ENCODE results near the gene ARF5. TPM values are rescaled to one million over a fixed set of nuclear protein-coding genes. Genes with fewer than 3 reads are reported as not detected.
"Not testable (repeated sequence)": the region's sequence is repeated elsewhere in the genome, so short reads cannot be mapped to it uniquely, and the experiment has no call there.

The ARF5 gene
- polyA plus RNA-seq (258 to 322 TPM (median 274 TPM) in 3 replicates), polyA minus RNA-seq (106 to 236 TPM (median 144 TPM) in 3 replicates)
- polyA plus RNA-seq (2011; ENCODE audit: low read depth): 663 TPM
- 182 and 307 TPM in 2 replicates for polyA plus RNA-seq (2011; cell fraction: cytosol; rRNA removed)
- polyA plus RNA-seq (2011; cell fraction: nucleus; rRNA removed): 127 and 141 TPM in 2 replicates
- polyA plus RNA-seq (2012; ENCODE audit: low replicate concordance): 168 and 215 TPM in 2 replicates
- polyA minus RNA-seq (2011; cell fraction: cytosol; rRNA and poly(A)+ RNA removed): 167 TPM
- 40.5 and 42.7 TPM in 2 replicates for polyA minus RNA-seq (2011; cell fraction: nucleus; rRNA and poly(A)+ RNA removed)

DNA sequence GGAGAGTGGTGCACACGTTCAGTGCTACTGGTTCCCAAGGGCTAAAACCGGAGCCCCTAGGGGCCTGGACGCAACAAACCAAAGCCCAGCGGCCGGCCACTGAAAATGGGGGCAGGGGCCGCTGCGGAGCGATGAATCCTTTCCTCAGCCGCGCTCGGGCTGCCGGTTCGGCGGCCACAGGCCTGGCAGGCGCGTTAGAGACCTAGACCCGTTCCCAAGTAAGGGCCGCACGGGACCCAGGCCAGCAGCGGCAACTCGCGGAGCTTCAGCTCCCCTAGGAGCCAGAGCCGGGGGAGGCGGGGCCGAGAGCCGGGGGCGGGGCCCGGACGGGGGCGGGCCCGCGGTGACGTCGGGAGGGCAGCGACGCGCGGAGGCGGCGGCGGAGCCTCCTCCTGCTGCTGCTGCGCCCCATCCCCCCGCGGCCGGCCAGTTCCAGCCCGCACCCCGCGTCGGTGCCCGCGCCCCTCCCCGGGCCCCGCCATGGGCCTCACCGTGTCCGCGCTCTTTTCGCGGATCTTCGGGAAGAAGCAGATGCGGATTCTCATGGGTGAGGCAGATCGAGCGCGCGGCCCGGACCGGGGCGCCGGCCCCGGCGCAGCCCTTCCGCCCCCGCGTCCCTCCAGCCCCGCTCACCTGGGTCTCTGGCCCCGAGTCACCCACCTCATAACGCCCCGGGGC, at the start of gene ARF5:
Gene ARF5, plus strand, starts transcription at position 393 of the 678 bp plus-strand sequence. Its CDS starts 88 bp downstream, at position 481.
- Histone ChIP-seq H3K9me1 (ENCODE audit: control insufficient read depth, extremely low read depth, insufficient read depth, low read length) (peaks cover 2% of the 10 kb centered on the region), H3K4me1 (ENCODE audit: control insufficient read depth, extremely low read depth, insufficient read depth, low read length) (peaks cover 35% of the 10 kb centered on the region), H4K20me1 (ENCODE audit: control insufficient read depth, extremely low read depth, insufficient read depth, low read length) (no peaks in the 10 kb centered on the region), H3K9me3 (ENCODE audit: control insufficient read depth, low read depth, low read length) (no peaks in the 10 kb centered on the region), H3K79me2 (ENCODE audit: control insufficient read depth, insufficient read depth, low read length) (peaks cover 35% of the 10 kb centered on the region), H3K27me3 (ENCODE audit: control insufficient read depth, extremely low read depth, insufficient read depth, low read length) (no peaks in the 10 kb centered on the region), H2AFZ (ENCODE audit: control insufficient read depth, low read length) (peak within 1 kb of the TSS; percentile 88), H3K9ac (ENCODE audit: control insufficient read depth, extremely low read depth, insufficient read depth, low read length) (peak within 1 kb of the TSS; percentile 90), H3K4me3 (ENCODE audit: control insufficient read depth in 2 of 3, extremely low read depth in 1 of 3, insufficient read depth in 2 of 3, low read depth in 1 of 3, low read length in 3 of 3) (peak within 1 kb of the TSS; percentile 85 to 88 (median 88)), H3K36me3 (ENCODE audit: control insufficient read depth in 2 of 2, extremely low read depth in 1 of 2, insufficient read depth in 2 of 2, low read length in 2 of 2) (peaks cover 9% of the 10 kb centered on the region in 2 experiments), H3K4me2 (ENCODE audit: control insufficient read depth, extremely low read depth, insufficient read depth, low read depth, low read length) (peak within 1 kb of the TSS; percentile 86), H3K27ac (ENCODE audit: control insufficient read depth, insufficient read depth, low read length) (peak within 1 kb of the TSS; percentile 79)
- dilution Hi-C loops (cut with MboI; ENCODE audit: extremely low pct_ligation_motif_present, low sequenced_read_pairs): no loop called here
- no peak for DNase-seq (ENCODE audit: low read depth, low spot score)
- TF ChIP-seq, protein P1, sequence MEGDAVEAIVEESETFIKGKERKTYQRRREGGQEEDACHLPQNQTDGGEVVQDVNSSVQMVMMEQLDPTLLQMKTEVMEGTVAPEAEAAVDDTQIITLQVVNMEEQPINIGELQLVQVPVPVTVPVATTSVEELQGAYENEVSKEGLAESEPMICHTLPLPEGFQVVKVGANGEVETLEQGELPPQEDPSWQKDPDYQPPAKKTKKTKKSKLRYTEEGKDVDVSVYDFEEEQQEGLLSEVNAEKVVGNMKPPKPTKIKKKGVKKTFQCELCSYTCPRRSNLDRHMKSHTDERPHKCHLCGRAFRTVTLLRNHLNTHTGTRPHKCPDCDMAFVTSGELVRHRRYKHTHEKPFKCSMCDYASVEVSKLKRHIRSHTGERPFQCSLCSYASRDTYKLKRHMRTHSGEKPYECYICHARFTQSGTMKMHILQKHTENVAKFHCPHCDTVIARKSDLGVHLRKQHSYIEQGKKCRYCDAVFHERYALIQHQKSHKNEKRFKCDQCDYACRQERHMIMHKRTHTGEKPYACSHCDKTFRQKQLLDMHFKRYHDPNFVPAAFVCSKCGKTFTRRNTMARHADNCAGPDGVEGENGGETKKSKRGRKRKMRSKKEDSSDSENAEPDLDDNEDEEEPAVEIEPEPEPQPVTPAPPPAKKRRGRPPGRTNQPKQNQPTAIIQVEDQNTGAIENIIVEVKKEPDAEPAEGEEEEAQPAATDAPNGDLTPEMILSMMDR (optimal IDR thresholded peaks at IDR 0.05 in 1 of 3, IDR thresholded peaks at IDR 0.05 in 1 of 3, conservative IDR thresholded peaks at IDR 0.05 in 1 of 3; ENCODE audit: extremely low read depth in 1 of 3, insufficient read depth in 2 of 3, low read length in 3 of 3): no peak
- TF ChIP-seq EZH2 (IDR thresholded peaks at IDR 0.05; ENCODE audit: low read length): no peak
- FAIRE-seq: no peak

DNA sequence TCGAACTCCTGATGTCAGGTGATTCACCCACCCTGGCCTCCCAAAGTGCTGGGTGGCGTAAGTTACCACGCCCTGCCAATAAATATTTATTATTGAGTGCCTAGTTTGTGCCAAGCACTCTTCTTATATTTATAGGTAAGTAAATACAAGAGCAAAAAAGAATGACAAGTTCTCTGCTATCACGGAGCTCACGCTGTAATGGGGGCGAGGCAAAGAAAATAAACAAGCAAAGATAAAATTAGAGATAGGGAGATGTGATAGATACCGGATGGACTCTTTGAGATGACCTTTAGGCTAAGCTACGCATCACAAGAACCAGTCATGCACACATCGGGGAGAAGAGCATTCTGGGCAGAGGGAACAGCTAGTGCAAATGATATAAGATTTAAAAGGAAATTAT, 49.1 kb upstream of the ARF5 start:
- dilution Hi-C loops (cut with MboI; ENCODE audit: extremely low pct_ligation_motif_present, low sequenced_read_pairs): no loop called here
- Histone ChIP-seq H4K20me1 (ENCODE audit: control insufficient read depth, extremely low read depth, insufficient read depth, low read length) (no peaks in the 10 kb centered on the region), H3K79me2 (ENCODE audit: control insufficient read depth, insufficient read depth, low read length) (no peaks in the 10 kb centered on the region), H3K9me3 (ENCODE audit: control insufficient read depth, low read depth, low read length) (no peaks in the 10 kb centered on the region), H3K4me2 (ENCODE audit: control insufficient read depth, extremely low read depth, insufficient read depth, low read depth, low read length) (no peak overlapping the region), H3K9me1 (ENCODE audit: control insufficient read depth, extremely low read depth, insufficient read depth, low read length) (no peaks in the 10 kb centered on the region), H3K27ac (ENCODE audit: control insufficient read depth, insufficient read depth, low read length) (no peak overlapping the region), H3K9ac (ENCODE audit: control insufficient read depth, extremely low read depth, insufficient read depth, low read length) (no peak overlapping the region), H3K36me3 (ENCODE audit: control insufficient read depth in 2 of 2, extremely low read depth in 1 of 2, insufficient read depth in 2 of 2, low read length in 2 of 2) (no peaks in the 10 kb centered on the region), H3K27me3 (ENCODE audit: control insufficient read depth, extremely low read depth, insufficient read depth, low read length) (peaks cover 27% of the 10 kb centered on the region), H3K4me1 (ENCODE audit: control insufficient read depth, extremely low read depth, insufficient read depth, low read length) (no peaks in the 10 kb centered on the region), H2AFZ (ENCODE audit: control insufficient read depth, low read length) (no peak overlapping the region), H3K4me3 (ENCODE audit: control insufficient read depth in 2 of 3, extremely low read depth in 1 of 3, insufficient read depth in 2 of 3, low read depth in 1 of 3, low read length in 3 of 3) (no peak overlapping the region)
- FAIRE-seq (no peak), DNase-seq (ENCODE audit: low read depth, low spot score) (no peak)
- TF ChIP-seq, protein P1 (optimal IDR thresholded peaks at IDR 0.05 in 1 of 3, IDR thresholded peaks at IDR 0.05 in 1 of 3, conservative IDR thresholded peaks at IDR 0.05 in 1 of 3; ENCODE audit: extremely low read depth in 1 of 3, insufficient read depth in 2 of 3, low read length in 3 of 3): no peak
- no peak for TF ChIP-seq EZH2 (IDR thresholded peaks at IDR 0.05; ENCODE audit: low read length)

DNA sequence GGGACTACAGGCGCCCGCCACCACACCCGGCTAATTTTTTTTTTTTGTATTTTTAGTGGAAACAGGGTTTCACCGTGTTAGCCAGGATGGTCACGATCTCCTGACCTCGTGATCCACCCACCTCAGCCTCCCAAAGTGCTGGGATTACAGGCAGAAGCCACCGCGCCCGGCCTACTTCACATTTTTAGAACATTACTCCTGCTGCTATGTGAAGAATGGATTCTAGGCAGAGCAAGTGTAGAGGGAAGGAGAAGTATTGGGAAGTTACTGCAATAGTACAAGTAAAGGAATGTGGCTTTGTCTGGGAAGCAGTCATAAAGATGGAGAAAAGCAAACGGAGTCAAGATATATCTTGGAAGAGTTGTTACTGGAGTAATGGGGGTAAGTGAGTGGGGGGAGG, 47.8 kb upstream of the ARF5 start:
- H3K4me2 ChIP-seq (ENCODE audit: control insufficient read depth, extremely low read depth, insufficient read depth, low read depth, low read length); dilution Hi-C loops (cut with MboI; ENCODE audit: extremely low pct_ligation_motif_present, low sequenced_read_pairs); H3K79me2 ChIP-seq (ENCODE audit: control insufficient read depth, insufficient read depth, low read length); H4K20me1 ChIP-seq (ENCODE audit: control insufficient read depth, extremely low read depth, insufficient read depth, low read length); H3K27ac ChIP-seq (ENCODE audit: control insufficient read depth, insufficient read depth, low read length); DNase-seq (ENCODE audit: low read depth, low spot score); H3K4me1 ChIP-seq (ENCODE audit: control insufficient read depth, extremely low read depth, insufficient read depth, low read length); H3K4me3 ChIP-seq (ENCODE audit: control insufficient read depth in 2 of 3, extremely low read depth in 1 of 3, insufficient read depth in 2 of 3, low read depth in 1 of 3, low read length in 3 of 3); FAIRE-seq; H2AFZ ChIP-seq (ENCODE audit: control insufficient read depth, low read length); H3K9me1 ChIP-seq (ENCODE audit: control insufficient read depth, extremely low read depth, insufficient read depth, low read length); H3K36me3 ChIP-seq (ENCODE audit: control insufficient read depth in 2 of 2, extremely low read depth in 1 of 2, insufficient read depth in 2 of 2, low read length in 2 of 2); H3K9me3 ChIP-seq (ENCODE audit: control insufficient read depth, low read depth, low read length); H3K9ac ChIP-seq (ENCODE audit: control insufficient read depth, extremely low read depth, insufficient read depth, low read length): not testable (repeated sequence)
- peaks cover 21% of the 10 kb centered on the region for H3K27me3 ChIP-seq (ENCODE audit: control insufficient read depth, extremely low read depth, insufficient read depth, low read length)

Data from keratinocyte (primary cell).